ENCODE data around the gene RNASE4.

GRCh38 chr14:20742132-20742531 lies 57.8 kb downstream of the RNASE4 start:
- TF ChIP-seq CTCF (IDR thresholded peaks at IDR 0.05) (no peak), POLR2A (IDR thresholded peaks at IDR 0.05) (no peak)

Data from Peyer's patch (tissue), 4 donors.